C4-2B (cell line): ENCODE measurements around the gene ACER3.

Experiments used
- ZFX ChIP-seq: fragments of 450-650 bp; IDR thresholded peaks from 2 replicates; pipeline ENCODE4 v1.6.1; 2017
- TF ChIP-seq, protein P1 (sequence below): fragments of 450-650 bp; conservative IDR thresholded peaks from 2 replicates; pipeline ENCODE4 v1.5.1; 2017; ENCODE audit warnings: mild to moderate bottlenecking

DNA sequence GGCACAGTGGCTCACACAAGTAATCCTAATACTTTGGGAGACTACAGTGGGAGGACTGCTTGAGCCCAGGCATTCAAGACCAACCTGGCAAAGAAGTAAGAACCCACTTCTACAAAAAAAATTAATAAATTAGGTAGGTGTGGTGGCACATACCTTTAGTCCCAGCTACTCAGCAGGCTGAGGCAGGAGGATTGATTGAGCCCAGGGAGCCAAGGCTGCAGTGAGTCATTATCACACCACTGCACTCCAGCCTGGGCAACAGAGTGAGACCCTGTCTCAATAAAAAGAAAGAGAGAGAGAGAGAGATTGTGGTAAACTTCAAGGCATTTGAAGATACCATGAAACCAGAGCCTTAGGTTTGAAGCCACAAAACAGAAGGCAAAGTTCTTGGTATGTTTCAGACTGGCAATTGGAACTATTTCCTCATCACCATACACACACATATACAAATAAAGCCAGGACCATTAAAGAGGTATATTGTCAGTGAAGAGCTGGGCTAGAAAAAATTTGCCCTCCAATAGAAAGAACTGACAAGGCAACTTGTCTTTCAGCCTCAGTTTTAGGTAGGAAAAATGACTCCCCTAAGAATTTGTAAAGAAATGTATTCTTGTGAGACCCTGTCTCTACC lies 148.9 kb downstream of the ACER3 start:
- TF ChIP-seq, protein P1, sequence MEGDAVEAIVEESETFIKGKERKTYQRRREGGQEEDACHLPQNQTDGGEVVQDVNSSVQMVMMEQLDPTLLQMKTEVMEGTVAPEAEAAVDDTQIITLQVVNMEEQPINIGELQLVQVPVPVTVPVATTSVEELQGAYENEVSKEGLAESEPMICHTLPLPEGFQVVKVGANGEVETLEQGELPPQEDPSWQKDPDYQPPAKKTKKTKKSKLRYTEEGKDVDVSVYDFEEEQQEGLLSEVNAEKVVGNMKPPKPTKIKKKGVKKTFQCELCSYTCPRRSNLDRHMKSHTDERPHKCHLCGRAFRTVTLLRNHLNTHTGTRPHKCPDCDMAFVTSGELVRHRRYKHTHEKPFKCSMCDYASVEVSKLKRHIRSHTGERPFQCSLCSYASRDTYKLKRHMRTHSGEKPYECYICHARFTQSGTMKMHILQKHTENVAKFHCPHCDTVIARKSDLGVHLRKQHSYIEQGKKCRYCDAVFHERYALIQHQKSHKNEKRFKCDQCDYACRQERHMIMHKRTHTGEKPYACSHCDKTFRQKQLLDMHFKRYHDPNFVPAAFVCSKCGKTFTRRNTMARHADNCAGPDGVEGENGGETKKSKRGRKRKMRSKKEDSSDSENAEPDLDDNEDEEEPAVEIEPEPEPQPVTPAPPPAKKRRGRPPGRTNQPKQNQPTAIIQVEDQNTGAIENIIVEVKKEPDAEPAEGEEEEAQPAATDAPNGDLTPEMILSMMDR, result no peak
- TF ChIP-seq ZFX, result no peak
